ENCODE data around the gene PLA2G5. TPM values are rescaled to one million over a fixed set of nuclear protein-coding genes. Genes with fewer than 3 reads are reported as not detected.

Gene PLA2G5, protein sequence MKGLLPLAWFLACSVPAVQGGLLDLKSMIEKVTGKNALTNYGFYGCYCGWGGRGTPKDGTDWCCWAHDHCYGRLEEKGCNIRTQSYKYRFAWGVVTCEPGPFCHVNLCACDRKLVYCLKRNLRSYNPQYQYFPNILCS
- total RNA-seq, result 1.8 and 4.5 TPM in 2 replicates

DNA sequence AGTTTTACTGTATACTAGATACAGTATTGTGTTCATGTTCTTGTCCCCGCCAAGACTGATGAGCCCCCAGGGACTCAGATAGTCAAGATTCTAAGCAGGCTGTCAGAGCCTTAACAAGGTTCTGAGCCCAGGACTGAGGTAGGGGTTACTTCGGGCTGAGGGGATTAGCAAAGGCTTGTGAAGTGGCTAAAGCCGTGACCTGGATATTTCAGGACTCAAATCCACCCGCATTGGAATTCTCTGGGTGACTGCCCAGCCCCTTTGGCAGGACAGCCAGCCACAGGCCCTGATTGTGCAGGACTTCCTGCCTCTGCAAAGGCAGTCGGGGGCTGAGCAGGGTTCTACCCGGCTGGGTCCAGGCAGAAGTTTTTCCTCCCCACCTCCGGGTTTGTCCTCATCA is at the start of gene PLA2G5:
Gene PLA2G5 (plus strand): TSS at position 321 of the 400 bp plus-strand sequence. CDS start 14,637 bp downstream, outside the sequence.

DNA sequence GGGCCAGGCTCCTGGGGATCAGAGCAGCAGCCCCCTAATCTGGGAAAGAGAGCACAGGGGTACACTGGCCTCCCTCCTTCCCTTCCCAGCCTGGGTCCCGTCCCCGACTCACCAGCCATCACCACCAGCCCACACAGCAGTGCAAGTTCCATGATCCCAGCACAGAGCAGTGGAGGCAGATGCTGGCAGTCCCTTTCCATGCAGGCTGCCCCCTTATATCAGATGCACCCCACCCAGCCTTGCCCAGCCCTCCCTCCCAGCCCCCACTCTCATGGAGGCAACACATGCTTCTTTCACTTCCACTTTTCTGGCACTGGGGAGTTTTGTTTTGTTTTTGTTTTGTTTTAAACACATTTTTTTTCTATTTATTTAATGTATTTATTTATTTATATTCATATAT is 49.4 kb downstream of the PLA2G5 start, which contains the start of gene PLA2G2D:
Gene PLA2G2D (minus strand): TSS at position 190 of the 400 bp plus-strand sequence. CDS start 38 bp downstream, at position 152.

DNA sequence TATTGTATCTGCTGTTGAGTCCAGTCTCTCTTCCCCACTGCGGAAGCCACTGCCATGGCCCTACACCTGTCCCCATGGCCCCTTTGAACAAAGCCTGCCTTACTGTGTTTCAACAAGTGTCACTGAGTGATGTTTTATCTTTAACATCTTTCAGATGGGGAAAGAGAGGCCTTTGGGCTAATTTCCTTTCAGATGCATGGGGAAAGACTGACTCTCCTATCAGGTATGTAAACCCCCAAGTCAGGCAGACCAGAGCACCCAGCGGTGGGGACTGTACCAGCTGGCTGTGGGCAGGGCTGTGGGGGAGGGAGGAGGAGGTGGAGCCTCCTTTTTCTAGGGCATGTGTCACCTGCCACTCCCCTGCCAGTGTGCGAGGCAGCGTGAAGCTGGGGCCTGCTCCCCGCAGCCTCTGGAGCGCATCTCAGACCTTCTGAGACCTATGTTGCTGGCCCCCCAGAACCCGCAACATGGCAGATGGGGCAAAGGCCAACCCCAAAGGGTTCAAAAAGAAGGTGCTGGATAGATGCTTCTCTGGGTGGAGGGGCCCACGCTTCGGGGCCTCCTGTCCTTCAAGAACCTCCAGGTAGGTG is 69.1 kb downstream of the PLA2G5 start, which contains the start of gene PLA2G2F:
Gene PLA2G2F (plus strand): TSS at position 363 of the 590 bp plus-strand sequence. CDS start 105 bp downstream, at position 468.

Other genes starting within 250 kb of the PLA2G5 start
- gene OTUD3, start 187.8 kb upstream of the PLA2G5 start, total RNA-seq, result 2.6 and 8.4 TPM in 2 replicates
- not detected in 2 replicates for gene PLA2G2E, start 146.6 kb upstream of the PLA2G5 start, total RNA-seq
- not detected in 2 replicates for gene PLA2G2A, start 90.6 kb upstream of the PLA2G5 start, total RNA-seq
- not detected in 2 replicates for gene PLA2G2D, start 49.3 kb downstream of the PLA2G5 start, total RNA-seq
- gene PLA2G2F, start 69.1 kb downstream of the PLA2G5 start, total RNA-seq, result not detected in 2 replicates
- under 0.01 TPM in 1 of 2 replicates, not detected in the other for gene UBXN10, start 115.9 kb downstream of the PLA2G5 start, total RNA-seq
- not detected in 2 replicates for gene PLA2G2C, start 116.3 kb downstream of the PLA2G5 start, total RNA-seq
- not detected in 2 replicates for gene VWA5B1, start 220.7 kb downstream of the PLA2G5 start, total RNA-seq